ENCODE data around the gene PIEZO2. TPM values are rescaled to one million over a fixed set of nuclear protein-coding genes. Genes with fewer than 3 reads are reported as not detected.

PIEZO2 gene
- total RNA-seq, 4 donors from 2014 or later = 2.4 to 5.2 (median 3.3) TPM

GRCh38 chr18:10743766-10744165, 405.6 kb downstream of the PIEZO2 start:
- H3K27ac ChIP-seq (replicated peaks in 1 of 4) = no peak overlapping the region
- H3K9me3 ChIP-seq = no peaks in the 10 kb centered on the region
- H3K4me3 ChIP-seq = no peak overlapping the region
- 73% methylated on average over 5 of the region's 5 CpGs for WGBS
- no peaks in the 10 kb centered on the region for H3K27me3 ChIP-seq
- H3K36me3 ChIP-seq = no peaks in the 10 kb centered on the region
- no peak for TF ChIP-seq POLR2A (IDR thresholded peaks at IDR 0.05; ENCODE audit: low read depth)
- TF ChIP-seq EP300 (IDR thresholded peaks at IDR 0.05) = no peak
- no peak for TF ChIP-seq CTCF (IDR thresholded peaks at IDR 0.05)
- no peak for TF ChIP-seq POLR2AphosphoS5 (IDR thresholded peaks at IDR 0.05)
- no peaks in the 10 kb centered on the region for H3K4me1 ChIP-seq
- intact Hi-C loops (cut with DNase I) = no loop called here
- peak; percentile 26 for DNase-seq (ENCODE audit: extremely low spot score)

- TF ChIP-seq EP300 (IDR thresholded peaks at IDR 0.05) = no peak
- TF ChIP-seq POLR2A (IDR thresholded peaks at IDR 0.05; ENCODE audit: low read depth) = no peak
- TF ChIP-seq POLR2AphosphoS5 (IDR thresholded peaks at IDR 0.05) = no peak
- no peak for TF ChIP-seq CTCF (IDR thresholded peaks at IDR 0.05)
Observed at GRCh38 chr18:10739152-10739551, 410.2 kb downstream of the PIEZO2 start.

GRCh38 chr18:10736984-10737383, 412.4 kb downstream of the PIEZO2 start:
- Histone ChIP-seq H3K4me3 (no peak overlapping the region), H3K27me3 (no peaks in the 10 kb centered on the region), H3K36me3 (no peaks in the 10 kb centered on the region), H3K9me3 (no peaks in the 10 kb centered on the region), H3K4me1 (no peaks in the 10 kb centered on the region), H3K27ac (replicated peaks in 1 of 4) (no peak overlapping the region)
- TF ChIP-seq POLR2A (IDR thresholded peaks at IDR 0.05; ENCODE audit: low read depth) = no peak
- 52% methylated on average over 3 of the region's 3 CpGs for WGBS
- intact Hi-C loops (cut with DNase I) = no loop called here
- no peak for DNase-seq (ENCODE audit: extremely low spot score)

More at GRCh38 chr18:10739152-10739551, 410.2 kb downstream of the PIEZO2 start:
- H3K27ac ChIP-seq (replicated peaks in 1 of 4) = no peak overlapping the region
- no peaks in the 10 kb centered on the region for H3K4me1 ChIP-seq
- no peaks in the 10 kb centered on the region for H3K9me3 ChIP-seq
- no peaks in the 10 kb centered on the region for H3K36me3 ChIP-seq
- no peaks in the 10 kb centered on the region for H3K27me3 ChIP-seq
- no peak for DNase-seq (ENCODE audit: extremely low spot score)
- intact Hi-C loops (cut with DNase I) = no loop called here
- 82% methylated on average over 3 of the region's 3 CpGs for WGBS
- no peak overlapping the region for H3K4me3 ChIP-seq

- intact Hi-C loops (cut with DNase I) = no loop called here
Observed at GRCh38 chr18:10732990-10733389, 416.4 kb downstream of the PIEZO2 start.

GRCh38 chr18:10727477-10727876, 421.9 kb downstream of the PIEZO2 start:
- DNase-seq (ENCODE audit: extremely low spot score) = no peak
- Histone ChIP-seq H3K4me3 (no peak overlapping the region), H3K27ac (replicated peaks in 1 of 4) (no peak overlapping the region), H3K9me3 (no peaks in the 10 kb centered on the region), H3K27me3 (peaks cover 0 to 31% (median 0%) of the 10 kb centered on the region in 4 donors), H3K4me1 (no peaks in the 10 kb centered on the region), H3K36me3 (no peaks in the 10 kb centered on the region)
- TF ChIP-seq CTCF (IDR thresholded peaks at IDR 0.05) (no peak), POLR2AphosphoS5 (IDR thresholded peaks at IDR 0.05) (no peak), POLR2A (IDR thresholded peaks at IDR 0.05; ENCODE audit: low read depth) (no peak), EP300 (IDR thresholded peaks at IDR 0.05) (no peak)
- intact Hi-C loops (cut with DNase I) = no loop called here
- WGBS = 66% methylated on average over 3 of the region's 3 CpGs

More at GRCh38 chr18:10732990-10733389, 416.4 kb downstream of the PIEZO2 start:
- Histone ChIP-seq H3K4me1 (no peaks in the 10 kb centered on the region), H3K27me3 (no peaks in the 10 kb centered on the region), H3K4me3 (no peak overlapping the region), H3K27ac (replicated peaks in 1 of 4) (no peak overlapping the region), H3K9me3 (no peaks in the 10 kb centered on the region), H3K36me3 (no peaks in the 10 kb centered on the region)
- WGBS = 54% methylated on average over 4 of the region's 4 CpGs
- peak; percentile 5 for DNase-seq (ENCODE audit: extremely low spot score)
- TF ChIP-seq POLR2A (IDR thresholded peaks at IDR 0.05; ENCODE audit: low read depth) (no peak), CTCF (IDR thresholded peaks at IDR 0.05) (no peak), EP300 (IDR thresholded peaks at IDR 0.05) (no peak), POLR2AphosphoS5 (IDR thresholded peaks at IDR 0.05) (no peak)
